Stimulated activated CD8-positive, alpha-beta memory T cell treated with anti-CD3 and anti-CD28 coated beads, Interleukin-15, amount 100 ng/mL, for 1 hour (primary cell): ENCODE results near the gene CSNK1G2.

ENCODE experiments used
- DNase-seq: peaks from one replicate; pipeline ENCODE4 v3.0.0-alpha.2; 2020; ENCODE audit warnings: low read depth

Gene CSNK1G2

DNA sequence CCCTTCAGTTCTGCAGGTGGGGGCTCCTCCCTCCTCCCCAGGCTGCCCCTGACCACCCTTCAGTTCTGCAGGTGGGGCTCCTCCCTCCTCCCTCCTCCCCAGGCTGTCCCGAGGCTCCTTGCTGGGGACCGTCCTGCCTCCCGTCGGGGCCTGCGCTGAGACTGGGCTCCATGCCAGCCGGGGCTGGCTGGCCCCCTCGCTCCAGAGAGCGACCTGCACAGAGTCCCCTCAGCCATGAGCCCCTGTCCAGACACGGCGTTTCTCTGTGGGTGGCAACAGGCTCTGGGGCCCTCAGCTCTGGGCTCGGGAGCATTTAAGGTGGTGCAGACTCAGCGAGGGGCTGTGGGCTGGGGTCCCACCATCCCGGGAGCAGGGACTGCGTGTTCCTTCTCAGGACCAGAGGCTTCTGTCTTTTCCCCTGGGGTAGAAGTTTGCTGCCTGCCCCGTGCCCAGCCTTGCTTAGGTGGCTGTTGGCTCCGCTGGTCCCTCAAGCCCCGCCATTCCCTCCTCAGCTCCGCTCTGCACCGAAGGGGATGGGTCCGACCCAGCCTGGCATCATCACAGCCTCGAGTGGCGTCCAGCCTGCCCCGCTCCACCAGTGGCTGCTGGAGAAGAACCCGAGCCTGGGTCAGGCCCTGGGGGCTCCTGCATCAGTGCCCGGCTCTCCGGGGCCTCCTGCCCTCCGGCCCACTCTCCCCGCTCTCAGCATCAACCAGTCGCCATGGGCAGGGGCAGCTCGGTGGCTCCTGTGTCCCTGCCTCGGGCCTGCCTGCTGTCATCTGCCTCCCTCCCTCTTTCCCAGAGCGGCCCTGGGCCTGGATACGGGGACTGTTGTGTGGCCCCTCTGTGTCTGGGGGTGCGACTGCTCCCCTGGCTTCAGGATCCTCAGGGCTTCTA, 27.6 kb downstream of the CSNK1G2 start:
- DNase-seq = no peak

DNA sequence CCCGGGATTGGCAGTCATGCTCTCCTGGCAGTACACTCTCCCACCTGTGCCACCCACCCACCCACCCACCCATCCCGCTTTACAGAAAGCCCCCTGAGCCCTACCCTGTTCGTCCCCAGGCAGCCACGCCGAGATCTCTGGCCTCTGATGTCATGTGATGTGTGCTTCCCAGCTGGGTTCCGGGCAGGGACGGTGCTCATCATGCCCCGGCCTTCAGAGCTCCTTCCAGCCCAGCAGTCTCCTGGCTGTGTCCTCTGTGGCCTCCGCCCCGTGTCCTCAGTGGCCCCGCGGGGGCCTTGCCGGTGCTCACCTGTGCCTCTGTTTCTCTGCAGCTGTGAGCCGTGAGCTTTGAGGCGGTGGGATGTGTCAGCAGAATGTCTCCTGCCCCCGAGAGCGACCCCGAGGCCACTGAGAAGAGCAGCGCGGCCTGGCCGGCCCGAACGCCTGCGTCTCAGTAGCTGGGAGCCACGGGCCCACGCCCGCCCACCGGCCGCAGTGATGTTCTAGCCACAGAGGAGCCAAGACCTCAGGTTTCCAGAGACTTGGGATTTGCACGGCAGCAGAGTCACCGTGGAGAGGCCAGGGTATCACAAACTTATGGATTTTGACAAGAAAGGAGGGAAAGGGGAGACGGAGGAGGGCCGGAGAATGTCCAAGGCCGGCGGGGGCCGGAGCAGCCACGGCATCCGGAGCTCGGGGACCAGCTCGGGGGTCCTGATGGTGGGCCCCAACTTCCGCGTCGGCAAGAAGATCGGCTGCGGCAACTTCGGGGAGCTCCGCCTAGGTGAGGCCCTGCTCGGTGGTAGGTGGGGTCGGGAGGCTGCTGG, 28.4 kb downstream of the CSNK1G2 start:
- DNase-seq = no peak

DNA sequence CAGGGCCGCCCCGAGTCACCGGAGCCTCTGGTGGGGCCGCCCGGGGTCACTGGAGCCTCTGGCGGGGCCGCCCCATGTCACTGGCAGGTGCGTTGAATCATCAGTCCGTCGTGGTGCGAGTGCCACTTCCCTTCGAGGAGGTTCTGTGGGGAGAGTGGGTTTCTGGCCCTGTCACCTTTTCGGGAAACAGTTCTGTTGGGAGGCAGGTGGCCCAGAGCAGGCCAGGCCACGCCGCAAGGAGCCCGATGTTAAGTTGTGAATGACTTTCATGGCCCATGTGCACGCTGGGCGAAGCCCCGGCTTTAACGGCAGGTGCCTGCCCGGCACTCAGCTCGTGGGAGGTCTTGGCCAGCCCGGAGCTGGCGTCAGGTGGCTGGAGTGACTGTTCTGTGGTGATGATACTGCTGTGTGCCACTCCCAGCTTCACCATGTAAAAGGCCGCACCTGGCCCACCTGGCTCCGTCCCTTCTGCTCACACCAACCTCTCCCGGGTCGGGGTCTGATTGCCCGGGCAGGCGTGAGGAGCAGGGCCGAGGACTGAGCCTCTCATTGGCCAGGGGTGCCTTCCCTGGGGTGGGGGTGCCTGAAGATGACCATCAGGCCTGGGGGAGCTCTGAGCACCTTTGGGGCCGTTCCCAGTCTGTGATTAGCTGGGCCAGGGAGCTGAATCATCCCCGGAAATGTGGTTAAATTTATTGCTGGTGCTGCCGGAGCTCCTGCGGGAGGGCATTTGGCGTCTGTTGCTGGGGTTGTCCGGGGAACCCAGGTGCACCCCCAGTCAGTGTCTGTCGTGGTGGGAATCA, 29.2 kb downstream of the CSNK1G2 start:
- no peak for DNase-seq

DNA sequence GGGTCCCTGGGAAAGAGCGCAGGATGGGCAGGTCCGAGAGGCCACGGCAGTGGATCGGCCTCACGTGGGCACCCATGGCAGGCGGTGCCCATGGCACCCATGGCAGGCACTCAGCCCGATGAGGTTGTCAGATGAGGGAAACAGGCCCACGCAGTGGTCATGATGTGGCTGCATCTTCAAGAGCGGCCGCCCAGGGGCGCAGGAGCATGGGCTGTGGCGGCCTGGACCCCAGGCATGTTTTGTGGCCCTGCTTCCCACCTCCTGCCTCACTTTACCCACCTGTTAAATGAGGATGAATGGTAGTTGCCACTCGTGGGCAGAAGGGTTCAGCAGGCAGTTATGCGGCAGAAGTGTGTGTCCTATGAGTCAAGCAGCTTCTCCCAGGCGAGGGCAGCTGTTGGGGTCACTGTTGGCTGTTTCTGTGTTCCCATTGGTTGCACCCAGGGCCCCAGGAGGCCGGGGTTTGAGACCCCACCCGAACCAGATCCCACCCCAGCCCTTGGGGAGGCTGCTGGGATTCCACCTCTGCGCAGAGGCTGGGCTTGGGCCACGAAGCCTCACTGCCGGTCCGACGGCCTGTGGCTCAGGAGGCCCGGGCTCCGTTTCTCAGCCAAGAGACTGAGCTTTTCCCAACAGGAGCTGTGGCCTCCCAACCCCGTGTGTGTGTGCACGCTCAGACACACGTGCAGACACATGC, 30.0 kb downstream of the CSNK1G2 start:
- DNase-seq = no peak

DNA sequence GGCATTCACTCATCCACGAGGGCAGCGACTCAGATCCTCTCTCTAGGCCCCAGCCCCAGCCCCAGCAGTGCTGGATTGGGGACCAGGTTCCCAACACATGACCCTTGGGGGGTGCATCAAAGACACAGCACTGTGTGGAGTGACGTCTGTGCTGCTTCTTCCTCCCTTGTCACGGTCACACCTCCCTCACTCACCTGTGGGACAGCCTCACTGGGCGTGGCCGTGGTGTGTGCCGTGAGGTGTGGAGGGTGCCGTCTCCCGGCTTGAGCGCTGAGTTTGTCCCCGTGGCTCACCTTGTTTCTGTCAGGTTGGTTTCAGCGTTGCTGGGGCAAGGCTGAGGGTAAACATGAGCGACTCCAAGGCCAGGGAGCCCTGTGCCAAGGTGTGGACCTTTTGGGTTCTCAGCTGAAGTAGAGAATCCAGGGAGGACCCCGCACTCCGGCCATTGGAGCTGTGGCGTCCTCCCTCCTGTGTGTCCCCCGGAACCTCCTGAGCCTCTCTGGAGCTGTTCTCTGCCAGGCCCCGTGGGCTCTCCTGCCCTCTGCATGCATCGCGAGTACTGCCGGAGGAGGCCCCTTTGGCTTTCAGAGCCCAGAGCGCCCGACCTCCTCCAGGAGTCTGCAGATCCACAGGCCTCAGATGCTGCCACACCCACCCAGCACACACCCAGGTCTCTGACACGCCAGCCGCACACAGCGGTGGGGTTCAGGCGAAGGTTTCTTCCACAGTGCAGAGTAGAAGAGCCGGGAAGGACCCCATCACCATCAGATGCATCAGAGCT, 33.6 kb downstream of the CSNK1G2 start:
- no peak for DNase-seq

DNA sequence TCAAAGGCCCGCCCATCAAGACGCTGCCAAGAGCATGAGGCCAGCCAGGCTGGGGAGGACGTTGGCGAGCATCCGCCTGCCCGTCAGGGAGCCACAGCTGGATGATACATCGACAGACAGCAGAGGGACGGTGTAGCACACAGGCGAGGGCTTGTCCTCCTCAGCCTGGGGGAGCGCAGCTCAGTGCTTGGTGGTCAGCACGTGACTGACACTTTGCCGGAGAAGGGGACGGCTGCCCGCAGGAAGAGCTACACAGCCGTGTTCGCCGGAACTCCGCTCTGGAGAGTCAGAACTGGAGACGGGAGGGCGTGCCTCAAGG, 34.1 kb downstream of the CSNK1G2 start:
- no peak for DNase-seq

DNA sequence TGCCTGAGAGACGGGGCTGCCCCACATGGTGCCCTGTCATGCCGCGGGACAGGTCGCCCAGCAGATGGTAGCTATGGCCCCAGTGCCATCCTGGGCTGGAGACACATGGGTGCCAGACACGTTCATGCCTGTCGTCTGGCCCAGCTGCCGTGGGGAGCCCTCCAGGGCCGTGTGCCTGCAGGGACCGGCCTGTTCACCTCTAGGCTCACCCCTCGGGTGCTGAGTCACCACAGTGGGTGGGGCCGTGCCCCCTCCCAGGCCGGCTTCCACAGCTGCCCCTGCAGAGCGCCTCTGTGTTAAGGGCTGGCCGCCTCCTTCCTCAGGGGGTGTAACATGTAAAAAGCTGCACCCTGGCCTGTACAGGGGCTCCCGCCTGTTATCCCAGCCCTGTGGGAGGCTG, 36.1 kb downstream of the CSNK1G2 start:
- DNase-seq = no peak

DNA sequence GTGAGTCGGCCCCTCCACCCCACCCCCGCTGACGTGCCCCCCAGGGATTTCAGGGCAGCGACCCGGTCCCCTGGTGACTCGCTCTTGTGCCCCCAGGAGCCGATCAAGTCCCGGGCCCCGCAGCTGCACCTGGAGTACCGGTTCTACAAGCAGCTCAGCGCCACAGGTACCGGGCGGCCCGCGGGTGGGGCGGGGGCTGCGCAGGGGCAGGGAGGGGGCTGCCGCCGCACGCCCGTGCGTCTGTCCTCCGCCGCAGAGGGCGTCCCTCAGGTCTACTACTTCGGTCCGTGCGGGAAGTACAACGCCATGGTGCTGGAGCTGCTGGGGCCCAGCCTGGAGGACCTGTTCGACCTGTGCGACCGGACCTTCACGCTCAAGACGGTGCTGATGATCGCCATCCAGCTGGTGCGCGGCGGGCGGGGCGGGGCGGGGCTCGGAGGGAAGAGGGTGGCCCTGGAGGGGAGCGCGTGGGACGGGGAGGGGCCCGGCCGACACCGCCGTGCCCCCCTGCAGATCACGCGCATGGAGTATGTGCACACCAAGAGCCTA, 37.4 kb downstream of the CSNK1G2 start:
- no peak for DNase-seq

DNA sequence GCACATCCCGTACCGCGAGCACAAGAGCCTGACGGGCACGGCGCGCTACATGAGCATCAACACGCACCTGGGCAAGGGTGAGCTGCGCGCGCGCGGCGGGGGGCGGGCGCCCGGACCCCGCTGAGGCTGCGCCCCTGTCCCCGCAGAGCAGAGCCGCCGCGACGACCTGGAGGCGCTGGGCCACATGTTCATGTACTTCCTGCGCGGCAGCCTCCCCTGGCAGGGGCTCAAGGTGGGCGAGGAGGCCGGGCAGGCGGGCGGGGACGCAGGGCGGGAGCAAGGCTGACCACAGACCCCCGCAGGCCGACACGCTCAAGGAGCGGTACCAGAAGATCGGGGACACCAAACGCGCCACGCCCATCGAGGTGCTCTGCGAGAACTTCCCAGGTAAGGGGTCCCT, 38.0 kb downstream of the CSNK1G2 start:
- DNase-seq = no peak

DNA sequence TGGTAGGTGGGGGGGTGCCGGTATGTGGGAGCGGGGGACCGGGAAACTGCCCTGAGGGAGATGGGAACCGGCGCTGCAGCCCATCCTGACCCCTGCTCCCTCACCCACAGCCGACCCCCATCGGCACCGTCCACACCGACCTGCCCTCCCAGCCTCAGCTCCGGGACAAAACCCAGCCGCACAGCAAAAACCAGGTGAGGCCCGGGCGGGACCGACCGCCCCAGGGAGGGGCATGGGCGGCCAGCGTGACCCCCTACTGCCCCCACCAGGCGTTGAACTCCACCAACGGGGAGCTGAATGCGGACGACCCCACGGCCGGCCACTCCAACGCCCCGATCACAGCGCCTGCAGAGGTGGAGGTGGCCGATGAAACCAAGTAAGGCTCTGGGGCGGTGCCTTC, 38.7 kb downstream of the CSNK1G2 start:
- no peak for DNase-seq

DNA sequence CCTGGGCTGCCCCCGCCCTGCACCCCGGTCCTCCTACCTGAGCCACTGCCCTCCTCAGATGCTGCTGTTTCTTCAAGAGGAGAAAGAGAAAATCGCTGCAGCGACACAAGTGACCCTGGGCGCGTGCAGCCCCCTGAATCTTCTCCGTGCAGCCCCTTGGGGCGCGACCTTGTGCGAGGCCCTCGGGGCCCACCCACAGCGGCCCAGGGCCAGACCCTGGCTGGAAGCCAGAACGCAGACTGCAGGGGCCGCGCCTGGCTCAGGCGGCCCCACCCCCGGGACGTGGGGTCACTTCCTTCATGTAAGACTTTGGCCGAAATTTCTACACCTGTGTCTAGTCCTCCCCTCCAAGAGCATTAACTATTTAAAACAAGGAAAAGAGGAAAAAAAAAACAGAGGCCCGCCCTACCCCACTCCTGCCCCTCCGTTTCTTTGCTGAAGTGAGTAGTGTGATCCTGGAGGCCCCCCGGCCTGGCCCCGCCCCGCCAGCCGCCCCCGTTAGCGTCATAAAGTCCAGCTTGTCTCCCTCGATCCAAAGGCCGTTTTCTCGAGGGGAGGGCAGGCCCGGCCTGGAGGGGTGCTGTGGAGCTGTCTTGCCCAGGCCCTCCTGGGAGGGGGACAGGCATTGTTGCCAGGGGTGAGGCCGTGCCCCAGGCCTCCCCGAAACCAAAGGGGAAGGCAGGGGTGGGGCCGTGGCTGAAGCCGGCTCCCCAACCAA, 39.3 kb downstream of the CSNK1G2 start:
- no peak for DNase-seq

DNA sequence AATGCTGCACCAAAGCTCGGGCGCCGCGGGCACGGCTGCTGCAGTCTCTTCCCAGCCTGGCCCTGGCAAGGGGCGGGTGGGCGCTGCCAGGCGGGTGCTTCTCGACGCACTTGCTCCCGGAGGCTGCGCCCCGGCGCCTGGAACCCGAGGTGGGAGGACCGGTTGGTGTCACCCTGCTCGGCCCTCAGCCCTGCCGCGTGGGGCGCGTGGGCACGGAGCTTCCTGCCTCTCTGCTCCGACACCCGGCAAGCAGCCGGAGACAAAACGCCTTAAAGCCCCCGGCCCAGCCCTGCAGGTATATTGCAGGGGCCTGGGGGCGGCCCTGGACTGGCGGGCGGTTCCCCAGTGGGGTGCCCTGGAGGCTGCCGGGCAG, 39.8 kb downstream of the CSNK1G2 start:
- DNase-seq = no peak

DNA sequence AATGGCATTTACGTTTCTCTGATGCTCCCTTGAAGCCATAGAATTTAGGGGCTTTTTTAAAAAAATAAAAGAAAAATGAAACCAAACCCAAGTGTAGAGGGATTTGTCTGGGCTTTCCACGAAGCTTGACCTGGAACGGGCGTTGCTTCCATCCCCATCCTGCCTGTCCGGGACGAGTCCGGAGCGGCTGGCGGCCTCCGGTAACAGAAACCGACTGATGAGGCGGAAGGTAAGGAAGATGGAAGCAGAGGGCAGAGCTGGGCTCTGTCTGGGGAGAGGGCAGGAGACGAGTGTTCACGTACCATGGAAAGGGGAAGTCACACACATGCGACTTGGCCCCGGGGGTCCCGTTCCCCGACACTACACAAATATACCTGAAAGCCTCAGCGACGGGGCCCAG, 40.3 kb downstream of the CSNK1G2 start:
- no peak for DNase-seq

DNA sequence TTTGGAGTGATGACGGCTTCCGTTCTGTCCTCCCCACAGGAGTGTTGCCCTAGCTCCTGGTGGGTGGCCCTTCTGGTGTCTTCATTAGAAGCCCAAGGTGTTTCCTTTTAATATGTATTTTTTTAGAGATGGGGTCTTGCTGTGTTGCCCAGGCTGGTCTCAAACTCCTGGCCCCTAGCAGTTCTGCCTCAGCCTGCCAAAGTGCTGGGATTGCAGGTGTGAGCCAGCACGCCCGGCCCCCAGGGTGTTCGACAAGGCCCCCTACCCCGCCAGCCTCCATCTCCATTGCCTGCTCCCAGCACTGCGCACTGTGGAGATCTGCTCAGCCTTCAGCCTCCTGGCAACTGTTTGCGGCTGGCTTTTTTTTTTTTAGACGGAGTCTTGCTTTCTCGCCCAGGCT, 43.4 kb downstream of the CSNK1G2 start:
- no peak for DNase-seq

DNA sequence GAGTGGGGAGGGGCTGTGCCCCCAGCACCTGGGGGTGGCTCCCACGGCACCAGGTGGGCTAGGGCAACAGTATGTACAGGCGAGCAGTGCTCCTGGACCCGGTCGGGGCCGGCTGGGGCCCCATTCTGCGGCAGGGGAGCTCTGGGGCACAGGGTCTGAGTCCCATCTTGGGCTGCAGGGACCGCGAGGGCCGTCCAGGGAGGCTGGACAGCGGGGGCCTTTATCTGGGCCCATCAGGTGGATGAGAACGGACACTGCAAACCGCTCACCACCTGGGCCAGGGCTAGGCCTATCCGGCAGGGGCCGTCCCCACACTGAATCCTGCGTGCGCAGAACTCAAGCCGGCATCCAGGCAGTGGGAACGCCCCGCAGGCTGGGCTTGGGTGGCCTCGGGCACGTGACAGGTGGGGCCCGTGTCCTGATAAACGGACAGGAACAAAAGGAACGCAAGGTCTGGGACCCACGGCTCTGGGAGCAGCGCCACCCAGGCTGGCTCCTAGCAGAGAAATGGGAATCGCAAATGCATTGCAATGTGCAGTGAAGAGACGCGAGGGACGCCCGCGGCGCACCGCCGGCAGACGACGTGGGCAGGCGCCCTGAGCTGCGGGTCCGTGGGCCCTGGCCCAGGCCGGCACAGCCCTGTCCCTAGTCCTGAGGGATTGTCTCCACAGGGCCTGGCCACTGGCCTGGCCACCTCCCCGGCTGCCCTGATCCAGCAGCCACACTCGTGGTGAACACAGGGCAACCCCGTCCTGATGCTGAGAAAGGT, 44.8 kb downstream of the CSNK1G2 start:
- DNase-seq = no peak

DNA sequence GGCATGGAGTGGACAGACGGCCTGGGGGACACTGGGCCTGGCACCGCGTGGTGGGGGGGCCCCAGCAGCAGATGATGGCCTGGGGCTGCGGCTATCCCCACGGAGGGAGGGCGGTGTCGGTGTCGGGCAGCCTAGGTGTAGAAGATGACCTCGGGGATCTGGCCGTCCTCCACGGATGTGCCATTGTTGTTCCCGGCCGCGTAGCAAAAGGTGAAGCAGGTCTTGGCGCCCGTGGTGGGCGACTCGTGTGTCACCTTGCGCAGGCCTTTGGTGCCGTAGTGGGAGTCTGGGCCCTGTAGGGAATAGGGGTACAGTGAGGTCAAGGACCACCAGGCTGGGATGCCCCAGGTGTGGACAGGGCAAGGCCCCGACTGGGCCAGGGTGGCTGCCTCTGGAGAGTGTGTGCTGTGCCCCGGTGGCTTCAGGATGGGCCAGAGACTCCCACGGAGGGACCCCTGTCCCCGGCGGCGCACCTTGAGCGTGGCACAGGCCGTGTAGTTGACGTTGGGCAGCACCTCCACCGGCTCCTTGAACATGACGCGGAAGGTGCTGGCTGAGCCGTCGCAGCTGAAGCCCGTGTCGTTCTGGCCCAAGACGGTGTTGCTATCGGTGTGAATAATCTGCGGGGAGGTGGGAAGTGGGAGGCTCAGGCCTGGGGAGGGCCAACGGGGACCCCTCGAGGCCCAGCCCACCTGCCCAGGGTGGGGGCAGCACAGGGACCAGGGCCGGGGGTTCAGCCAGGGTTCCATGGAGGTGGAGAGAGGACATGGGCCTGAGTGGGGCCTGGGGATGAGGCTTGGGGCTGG, 45.6 kb downstream of the CSNK1G2 start:
- no peak for DNase-seq

DNA sequence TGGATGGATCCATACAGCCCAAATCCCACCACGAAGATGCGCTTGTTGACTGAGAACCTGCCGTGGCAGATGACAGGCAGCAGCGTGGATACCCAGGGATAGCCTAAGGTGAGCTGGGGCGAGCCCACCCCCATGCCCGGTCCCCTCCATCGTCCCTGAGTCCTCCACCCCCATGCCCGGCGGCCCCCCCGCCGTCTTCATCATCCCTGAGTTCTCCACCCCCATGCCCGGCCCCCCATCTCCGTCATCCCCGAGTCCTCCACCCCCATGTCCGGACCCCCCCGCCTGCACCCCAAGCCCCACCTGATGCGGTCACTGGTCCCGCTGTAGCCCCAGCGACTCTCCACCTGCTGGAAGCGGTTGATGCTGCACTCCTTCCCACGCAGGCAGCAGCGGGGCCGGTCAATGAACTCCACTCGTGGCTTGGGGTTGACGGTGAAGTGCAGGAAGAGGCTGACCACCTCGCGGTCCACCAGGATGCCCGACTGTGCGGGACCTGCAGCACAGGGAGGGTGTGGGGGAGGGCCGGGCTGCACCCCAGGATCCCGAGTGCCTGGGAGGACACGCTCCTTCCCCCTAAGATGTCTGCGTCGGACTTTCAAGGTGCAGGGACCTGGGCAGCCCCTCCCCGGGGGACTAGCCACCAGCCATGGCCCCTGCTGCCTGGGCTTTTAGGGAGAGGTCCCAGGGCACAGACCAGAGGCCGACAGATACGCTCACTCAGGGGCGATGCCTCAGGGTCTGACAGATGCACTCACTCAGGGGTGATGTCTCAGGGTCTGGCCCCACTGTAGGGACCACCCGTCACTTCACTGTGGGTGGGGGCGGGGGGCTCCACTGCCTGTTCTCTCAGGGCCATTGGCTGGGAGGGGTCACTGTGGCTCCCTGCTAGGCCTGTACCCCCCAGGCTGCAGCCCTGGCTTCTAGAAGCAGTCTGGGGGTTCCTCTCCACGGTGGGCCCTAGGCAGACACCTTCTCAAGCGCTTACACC, 46.5 kb downstream of the CSNK1G2 start:
- no peak for DNase-seq
